Upper lobe of left lung (tissue), 4 donors: ENCODE data around the gene PAK4.

ENCODE experiments used
- CTCF ChIP-seq, 6 experiments: fragments of 450-650 bp in 4 of 6; fragments of 200-600 bp in 2 of 6; sonication (generic) in 2 of 6; IDR thresholded peaks; one replicate each; pipeline ENCODE4 v1.5.1; 2016 to 2019; ENCODE audit warnings: antibody characterized with exemption in 6 of 6
- EP300 ChIP-seq, 4 donors: sonication (generic); formaldehyde crosslinking; IDR thresholded peaks; one replicate each; pipeline ENCODE4 v1.5.1; 2017; ENCODE audit warnings: antibody characterized with exemption in 4 of 4, control low read depth in 2 of 4
- POLR2A ChIP-seq, 4 donors: fragments of 450-650 bp; IDR thresholded peaks; one replicate each; pipeline ENCODE4 v1.5.1; 2016 to 2017; ENCODE audit warnings: antibody characterized with exemption in 4 of 4, mild to moderate bottlenecking in 2 of 4

- TF ChIP-seq CTCF (IDR thresholded peaks at IDR 0.05) (no peak), POLR2A (IDR thresholded peaks at IDR 0.05) (no peak), EP300 (IDR thresholded peaks at IDR 0.05) (no peak)
Measured at GRCh38 chr19:39148939-39149529, 23.4 kb downstream of the PAK4 start.
